Fibroblast of skin of left quadriceps (primary cell): ENCODE results near the gene CASP10.
A peak's percentile ranks its signal among the peaks of the same experiment; 100 is the strongest.
"Not testable (repeated sequence)": the region's sequence is repeated elsewhere in the genome, so short reads cannot be mapped to it uniquely, and the experiment has no call there.

Experiments used
- DNase-seq, 2 experiments: peaks; one replicate each; pipeline ENCODE4 v3.0.0-alpha.2; 2013; ENCODE audit warnings: low read depth in 2 of 2

Gene CASP10, protein sequence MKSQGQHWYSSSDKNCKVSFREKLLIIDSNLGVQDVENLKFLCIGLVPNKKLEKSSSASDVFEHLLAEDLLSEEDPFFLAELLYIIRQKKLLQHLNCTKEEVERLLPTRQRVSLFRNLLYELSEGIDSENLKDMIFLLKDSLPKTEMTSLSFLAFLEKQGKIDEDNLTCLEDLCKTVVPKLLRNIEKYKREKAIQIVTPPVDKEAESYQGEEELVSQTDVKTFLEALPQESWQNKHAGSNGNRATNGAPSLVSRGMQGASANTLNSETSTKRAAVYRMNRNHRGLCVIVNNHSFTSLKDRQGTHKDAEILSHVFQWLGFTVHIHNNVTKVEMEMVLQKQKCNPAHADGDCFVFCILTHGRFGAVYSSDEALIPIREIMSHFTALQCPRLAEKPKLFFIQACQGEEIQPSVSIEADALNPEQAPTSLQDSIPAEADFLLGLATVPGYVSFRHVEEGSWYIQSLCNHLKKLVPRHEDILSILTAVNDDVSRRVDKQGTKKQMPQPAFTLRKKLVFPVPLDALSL

DNA sequence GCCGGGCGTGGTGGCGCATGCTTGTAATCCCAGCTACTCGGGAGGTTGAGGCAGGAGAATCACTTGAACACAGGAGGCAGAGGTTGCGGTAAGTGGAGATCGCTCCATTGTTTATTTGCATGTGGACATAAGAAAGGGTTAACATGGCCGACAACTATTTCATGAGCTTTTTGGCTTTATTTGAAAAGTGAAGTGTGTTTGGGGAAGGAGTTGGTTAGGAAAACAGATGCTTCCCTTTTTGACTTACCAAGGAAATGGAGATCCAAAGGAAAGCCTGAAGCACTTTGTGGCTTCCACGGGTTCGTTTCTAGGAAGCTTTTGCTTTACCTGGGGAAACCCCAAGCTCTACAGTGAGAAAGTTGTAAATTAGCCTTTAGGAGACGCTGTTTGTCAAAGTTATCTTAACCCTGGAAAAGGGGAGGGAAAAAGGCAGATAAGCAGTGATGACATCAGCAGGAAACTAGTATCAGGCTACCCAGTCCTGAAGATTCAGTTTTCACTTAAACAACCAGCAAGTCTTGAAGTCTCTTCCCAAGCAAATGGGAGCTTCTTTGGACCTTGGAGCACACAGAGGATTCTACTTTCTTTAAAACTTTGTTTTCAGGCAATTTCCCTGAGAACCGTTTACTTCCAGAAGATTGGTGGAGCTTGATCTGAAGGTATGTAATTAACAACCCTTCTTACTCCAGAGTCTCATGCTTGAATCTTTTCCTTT, at the start of gene CASP10:
Gene CASP10 (plus strand): TSS at position 492 of the 715 bp plus-strand sequence. CDS start 2,637 bp downstream, outside the sequence.
- DNase-seq, result no peak

DNA sequence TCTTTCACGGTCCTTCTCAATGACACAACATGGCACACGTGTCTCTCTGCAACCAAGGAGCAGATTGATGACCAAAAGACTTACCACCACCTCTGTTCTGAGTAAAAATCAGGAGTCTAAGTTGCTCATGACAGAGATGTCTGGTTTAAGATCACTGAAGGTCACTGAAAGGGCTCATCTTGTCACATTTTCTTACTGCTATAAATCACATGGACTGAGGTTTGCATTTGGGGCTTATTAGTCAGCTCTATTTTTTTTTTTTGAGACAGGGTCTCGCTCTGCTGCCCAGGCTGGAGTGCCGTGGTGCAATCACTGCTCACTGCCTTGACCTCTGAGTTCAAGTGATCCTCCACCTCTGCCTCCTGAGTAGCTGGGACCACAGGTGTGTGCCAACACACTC, 47.6 kb upstream of the CASP10 start:
- DNase-seq, result no peak

DNA sequence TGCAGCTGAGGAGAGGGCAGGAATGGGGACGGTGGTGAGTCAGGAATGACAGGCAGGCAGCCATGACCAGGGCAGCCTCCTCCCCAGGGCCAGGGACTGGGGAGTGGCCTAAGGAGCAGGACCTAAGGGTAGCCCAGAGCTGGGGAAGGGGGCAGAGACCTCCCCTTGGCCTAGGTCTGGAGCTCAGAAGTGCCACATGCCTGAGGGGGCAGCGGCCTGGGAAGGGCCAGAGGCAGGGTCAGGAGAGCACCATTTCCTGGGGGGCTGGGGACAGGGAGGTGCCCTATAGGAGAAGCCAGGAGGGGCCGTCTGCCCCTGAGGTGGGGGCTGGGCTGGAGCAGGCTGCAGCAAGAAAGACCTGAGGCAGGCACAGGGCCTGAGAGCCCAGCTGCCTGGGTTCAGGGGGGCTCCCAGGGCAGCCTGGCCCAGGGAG, 46.0 kb upstream of the CASP10 start:
- no peak for DNase-seq

DNA sequence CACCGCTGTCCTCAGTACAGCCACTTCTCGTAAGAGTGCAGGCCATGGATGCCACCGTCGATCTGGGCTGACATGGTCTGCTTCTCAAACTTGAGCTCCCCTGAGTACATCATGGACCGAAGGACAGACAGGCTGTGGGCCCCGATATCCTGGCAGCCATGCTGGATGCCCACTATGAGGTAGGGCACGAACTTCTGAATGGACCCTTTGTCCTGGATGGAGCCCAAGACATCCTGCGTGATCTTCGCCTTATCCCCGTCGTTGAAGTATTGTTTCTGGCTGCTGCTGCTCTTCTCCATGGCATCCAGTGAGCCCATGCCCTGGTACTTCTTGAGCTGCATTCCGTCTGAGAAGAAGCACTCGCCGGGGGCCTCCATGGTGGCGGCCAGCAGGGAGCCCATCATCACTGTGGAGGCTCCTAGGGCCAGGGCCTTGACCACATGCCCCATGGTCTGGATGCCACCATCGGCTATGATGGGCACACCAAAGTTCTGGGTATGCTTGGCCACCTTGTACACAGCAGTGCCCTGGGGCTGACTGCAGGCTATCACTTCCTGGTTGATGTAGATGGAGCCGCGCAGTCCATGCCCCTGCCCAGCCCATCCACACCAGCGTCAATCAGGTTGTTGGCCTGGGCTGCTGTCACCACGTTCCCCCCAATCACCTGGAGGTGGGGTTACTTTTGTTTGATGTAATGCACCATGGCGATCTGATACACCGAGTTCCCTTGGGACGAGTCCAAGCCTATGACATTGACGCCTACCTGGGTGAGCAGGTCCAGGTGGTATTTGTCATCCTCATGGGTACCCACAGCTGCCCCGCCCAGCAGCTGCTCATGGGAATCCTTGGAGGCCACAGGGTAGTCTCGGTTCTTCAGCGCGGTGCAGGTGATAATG, 45.2 kb upstream of the CASP10 start:
- DNase-seq, result no peak

DNA sequence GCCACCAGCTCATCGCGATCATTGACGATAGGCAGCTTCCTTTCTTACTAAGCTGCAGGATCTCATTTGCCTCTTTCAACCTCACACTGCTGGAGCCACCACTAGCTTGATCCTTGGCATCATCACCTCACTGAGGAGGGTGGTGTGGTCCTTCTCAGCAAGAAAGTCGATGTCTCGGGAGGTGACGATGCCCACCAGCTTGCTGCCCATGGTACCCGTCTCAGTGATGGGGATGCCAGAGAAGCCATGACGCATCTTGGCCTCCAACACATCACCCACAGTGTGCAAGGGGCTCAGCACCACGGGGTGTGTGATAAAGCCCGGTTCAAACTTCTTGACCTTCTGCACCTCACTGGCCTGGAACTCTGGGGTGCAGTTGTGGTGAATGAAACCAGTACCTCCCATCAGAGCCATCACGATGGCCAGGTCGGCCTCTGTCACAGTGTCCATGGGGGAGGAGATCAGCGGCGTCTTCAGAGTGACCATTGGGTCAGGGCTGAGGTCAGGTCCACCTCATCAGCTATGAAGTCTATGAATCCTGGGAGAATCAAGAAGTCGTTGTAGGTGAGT, 44.5 kb upstream of the CASP10 start:
- DNase-seq, result no peak

DNA sequence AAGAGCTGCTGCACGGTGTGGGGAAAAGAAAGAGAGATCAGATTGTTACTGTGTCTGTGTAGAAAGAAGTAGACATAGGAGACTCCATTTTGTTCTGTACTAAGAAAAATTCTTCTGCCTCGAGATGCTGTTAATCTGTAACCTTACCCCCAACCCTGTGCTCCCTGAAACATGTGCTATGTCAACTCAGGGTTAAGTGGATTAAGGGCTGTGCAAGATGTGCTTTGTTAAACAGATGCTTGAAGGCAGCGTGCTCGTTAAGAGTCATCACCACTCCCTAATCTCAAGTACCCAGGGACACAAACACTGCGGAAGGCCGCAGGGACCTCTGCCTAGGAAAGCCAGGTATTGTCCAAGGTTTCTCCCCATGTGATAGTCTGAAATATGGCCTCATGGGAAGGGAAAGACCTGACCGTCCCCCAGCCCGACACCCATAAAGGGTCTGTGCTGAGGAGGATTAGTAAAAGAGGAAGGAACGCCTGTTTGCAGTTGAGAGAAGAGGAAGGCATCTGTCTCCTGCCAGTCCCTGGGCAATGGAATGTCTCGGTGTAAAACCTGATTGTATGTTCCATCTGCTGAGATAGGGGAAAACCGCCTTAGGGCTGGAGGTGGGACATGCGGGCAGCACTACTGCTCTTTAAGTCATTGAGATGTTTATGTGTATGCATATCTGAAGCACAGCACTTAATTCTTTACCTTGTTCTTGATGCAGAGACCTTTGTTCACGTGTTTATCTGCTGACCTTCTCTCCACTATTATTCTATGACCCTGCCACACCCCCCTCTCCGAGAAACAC, 43.8 kb upstream of the CASP10 start:
- not testable (repeated sequence) for DNase-seq

DNA sequence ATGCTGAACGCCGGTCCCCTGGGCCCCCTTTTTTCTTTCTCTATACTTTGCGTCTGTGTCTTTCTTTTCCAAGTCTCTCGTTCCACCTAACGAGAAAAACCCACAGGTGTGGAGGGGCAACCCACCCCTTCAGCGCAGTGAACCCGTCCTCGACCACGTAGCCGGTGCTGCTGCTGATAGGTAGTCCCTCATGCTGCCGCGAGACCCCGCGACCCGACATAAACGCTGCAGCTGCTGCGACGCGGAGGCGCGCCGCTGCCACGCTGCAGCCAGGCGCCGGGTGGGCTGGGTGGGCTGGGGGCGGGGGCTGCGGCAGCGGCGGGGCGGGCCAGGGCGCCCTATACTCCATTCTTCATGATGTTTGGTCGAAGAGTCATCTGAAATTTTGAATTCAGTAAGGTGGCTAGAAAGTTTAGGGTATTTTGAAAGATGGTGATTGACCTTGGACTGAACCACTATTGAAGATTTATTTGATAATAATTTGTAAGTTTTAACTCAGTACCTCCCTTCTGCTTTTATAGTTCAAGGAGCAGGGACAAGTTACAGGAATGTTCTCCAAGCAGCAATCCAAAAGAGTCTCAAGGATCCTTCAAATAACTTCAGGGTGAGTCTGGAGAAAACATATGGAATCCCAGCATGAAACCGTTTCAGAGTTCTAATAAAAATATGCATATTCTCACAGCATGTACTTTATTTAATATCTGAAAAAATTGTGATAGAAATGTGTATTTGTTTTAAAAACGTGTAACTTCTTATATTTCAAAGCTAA, 42.9 kb upstream of the CASP10 start:
- DNase-seq, result no peak

DNA sequence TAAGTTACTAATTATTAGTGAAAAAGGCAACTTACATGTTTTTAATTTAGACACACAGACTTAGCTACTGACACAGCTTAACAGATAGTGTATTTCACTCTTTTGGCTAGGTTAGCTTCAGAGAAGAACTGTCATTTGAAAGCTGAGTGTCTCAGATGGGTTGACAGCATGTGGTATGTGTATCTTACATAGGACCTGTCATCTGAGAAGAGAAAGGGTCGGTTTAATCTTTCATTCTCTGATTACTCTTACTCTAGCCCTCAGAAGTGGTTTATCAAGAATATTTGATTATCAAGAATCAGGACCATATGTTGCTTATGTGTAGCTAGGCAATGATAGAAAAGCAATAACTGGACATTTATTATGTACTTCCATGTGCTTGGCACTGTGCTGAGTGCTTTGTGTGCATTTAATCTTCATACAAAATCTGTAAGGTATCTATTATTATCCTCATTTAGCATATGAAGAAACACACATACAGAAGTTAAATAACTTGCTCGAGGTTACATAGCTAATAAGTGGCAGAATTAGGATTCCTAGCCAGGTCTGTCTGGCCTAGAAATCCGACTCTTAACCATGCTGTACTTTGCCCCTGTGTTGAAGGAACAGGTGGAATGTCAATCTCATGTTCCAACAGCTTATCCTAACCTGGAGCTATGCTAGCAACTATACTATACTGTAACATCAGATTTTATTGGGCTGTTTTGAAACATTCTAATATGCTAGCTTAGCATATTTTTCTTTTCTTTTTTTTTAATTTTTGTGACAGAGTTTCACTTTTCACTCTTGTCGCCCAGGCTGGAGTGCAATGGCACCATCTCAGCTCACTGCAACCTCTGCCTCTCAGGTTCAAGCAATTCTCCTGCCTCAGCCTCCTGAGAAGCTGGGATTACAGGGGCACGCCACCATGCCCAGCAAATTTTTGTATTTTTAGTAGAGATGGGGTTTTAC, 38.6 kb upstream of the CASP10 start:
- DNase-seq, result no peak

DNA sequence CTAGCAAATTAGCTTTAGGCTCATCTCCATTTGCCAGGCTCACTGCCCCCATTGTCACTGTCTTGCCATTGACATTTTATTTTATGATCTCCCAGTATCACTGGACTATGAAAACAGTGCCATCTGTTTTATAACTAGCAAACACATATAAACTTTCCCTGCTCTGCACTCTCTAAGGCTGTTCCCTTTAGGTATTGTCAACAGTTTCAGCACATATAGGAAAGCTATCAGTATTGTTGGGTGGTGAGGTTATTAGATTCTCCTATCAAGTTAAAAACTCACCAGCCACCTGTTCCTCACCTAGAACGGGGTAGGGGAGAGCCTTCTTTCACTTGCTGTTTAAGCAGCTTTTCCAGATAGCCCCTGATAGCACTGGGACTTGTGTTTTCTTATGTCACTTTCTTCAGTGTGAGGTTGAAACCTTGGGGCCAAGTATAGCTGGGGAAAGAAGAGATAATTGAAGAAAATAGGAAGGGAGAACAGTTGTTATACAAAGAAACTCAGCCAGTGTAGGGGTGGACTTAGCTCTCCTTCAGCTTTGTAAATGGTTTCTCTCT, 34.4 kb upstream of the CASP10 start:
- no peak for DNase-seq

DNA sequence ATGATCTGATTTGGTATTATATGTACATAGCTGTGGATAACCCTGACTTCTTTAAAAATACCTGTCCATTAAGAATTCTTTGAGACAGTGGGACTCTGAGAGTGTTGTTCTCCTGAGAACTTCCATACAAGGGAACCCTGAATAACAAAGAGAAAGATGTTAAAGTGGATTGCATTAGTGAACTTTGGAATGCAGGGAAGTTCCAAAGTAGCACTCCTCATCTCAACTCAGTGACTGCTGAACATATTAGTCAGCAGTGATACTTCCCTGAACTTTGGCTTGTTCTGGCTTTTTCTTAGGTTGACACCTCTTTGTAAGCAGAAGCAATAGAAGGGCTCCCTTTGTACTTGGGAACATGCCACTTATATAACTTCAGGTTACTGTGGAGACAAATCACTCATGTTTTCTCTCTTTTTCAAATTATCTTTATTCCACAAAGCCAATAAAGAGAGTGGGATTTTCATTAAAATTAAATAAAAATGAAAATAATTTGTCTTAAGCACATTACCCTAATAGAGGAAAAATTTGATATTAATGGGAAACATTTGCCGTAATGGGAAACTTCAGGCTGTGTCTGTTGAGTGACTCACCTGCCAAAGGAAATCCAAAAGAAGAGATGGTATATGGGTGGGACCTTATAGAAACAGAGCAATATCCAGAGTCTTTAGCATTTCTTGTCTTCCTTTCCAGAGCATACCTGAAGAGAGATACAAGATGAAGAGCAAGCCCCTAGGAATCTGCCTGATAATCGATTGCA, 33.7 kb upstream of the CASP10 start:
- DNase-seq, result peak; percentile 65 to 66

DNA sequence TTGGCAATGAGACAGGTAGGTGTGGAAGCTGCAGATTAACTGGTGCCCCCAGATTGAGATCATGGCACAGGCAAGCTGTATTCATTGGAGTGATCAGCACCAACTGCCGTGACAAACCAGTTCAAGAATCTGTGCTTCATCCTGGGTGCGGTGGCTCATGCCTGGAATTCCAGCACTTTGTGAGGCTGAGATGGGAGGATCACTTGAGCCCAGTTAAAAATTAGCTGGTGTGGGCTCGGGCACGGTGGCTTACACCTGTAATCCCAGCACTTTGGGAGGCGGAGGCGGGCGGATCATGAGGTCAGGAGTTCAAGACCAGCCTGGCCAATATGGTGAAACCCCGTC, 33.1 kb upstream of the CASP10 start:
- not testable (repeated sequence) for DNase-seq

DNA sequence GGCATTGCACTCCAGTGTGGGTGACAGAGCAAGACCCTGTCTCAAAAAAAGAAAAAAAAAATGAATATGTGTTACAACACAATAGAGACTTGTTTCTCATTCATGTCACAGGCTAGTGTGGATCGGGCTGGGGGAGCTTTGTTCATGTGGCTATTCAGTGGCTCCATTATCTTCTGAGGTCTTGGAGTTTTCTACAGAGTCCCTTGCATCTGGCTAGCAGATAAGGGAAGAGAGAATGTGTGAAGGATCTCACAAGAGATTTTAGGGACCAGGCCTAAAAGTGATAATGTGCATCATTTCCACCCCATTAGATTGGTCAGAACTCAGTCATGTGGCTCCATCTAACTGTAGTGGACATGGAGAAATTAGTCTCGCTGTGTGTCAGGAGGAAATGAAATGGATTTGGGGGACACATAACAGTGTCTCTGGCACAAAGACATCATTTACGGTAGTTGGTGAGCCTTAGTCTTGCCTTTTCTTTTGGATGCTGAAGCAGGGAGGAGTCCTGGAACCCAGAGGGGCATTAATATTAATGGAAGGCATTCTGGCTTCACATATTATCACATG, 32.4 kb upstream of the CASP10 start:
- DNase-seq, result no peak

DNA sequence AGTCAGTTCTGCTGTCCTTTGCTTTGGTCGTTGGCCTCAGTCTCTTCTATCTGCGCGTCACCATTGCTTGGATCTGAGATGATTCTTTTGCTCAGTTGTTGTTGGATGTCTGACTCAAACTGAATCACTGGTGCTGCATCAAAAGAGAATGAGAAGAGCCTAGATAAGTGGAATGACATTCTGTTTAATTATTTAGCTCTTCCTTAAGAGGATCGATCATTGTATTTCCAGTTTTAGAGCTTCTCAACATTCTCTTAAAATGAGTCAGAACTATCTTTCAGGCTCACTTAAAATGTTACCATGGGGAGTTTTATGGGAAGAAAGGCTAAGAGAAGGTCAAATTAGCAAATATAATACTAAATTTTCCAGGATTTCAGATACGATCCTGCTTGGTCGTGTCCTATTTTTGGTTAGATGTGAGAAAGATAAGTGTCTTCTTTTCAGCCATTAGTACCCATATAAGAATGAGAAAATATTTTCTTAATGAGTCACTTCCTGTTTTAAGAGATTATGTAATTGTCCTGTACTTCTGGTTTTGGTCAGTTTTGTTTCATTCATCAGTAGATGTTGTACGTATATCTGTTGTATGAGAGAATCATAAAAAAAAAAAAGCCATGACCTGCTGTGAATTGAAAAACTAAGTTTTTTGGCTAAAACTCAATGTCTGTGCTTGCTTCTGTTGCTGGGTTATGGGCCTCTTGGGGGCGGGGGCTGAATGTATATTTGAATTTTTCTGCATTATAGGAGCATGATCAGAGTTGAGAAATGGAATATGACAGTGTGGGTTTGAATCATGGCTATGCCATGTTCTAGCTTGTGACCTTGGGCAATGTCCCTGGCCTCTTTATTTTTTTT, 31.6 kb upstream of the CASP10 start:
- peak; percentile 77 to 79 for DNase-seq

DNA sequence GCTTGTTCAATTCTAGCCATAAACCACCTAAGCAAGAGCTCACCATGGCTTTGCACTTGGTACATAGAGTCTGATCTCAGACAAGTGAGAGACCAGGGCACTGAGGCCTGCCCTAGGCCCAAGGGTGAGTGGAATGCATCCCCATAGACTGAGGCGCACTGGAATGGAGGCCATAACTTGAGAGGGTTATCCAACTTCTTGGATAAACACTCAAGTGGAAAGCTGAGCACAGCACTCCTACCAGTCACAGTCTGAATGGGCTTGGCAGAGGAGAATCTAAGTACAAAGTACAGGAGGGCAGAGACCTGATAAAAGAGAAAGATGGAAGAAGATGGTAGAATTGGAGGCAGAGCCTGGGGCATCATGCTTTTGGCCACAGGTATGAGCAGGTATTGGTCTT, 30.4 kb upstream of the CASP10 start:
- no peak for DNase-seq

DNA sequence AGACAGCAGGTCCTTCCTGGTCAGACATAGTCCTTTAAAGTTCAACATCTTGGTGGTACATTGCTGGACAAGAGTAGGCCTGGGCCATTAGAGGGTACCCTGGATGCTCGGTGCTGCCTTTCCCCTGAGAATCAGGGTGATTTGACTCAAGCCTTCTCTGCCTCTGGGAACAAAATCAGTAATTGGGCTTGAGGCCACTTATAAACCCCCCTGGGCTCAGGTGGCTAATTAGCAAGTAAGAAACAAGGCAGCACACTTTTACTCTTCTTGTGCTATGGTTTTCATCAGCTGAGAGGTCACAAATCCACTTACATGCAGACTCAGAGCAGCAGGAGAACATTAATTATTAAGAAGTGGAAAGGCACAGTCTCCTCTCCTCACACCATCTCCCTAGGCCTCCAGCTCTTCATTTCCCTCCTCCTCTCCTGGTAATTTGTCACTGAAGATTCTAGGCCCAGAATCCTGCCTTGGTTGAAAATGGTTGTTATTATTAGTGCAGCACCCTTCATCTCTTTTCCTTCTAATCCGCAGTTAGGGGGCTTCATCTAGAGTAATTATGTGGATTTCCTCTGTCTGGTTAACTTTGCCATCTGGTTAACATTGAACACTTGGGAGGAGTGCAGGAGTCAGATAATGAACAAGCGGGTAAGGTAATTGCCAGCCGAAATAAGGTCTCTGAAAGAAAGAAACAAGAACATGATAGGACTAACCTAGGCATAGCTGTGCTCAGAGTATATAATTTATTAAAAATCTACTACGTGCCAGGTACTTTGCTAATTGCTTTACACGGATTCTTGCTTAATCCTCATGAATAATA, 29.7 kb upstream of the CASP10 start:
- DNase-seq, result no peak
